Stimulated activated CD4-positive, alpha-beta T cell treated with anti-CD3 and anti-CD28 coated beads, Interleukin-12 subunit alpha, Interleukin-12 subunit beta, amount 100 ng/mL, for 4 hours (primary cell): ENCODE data around the gene SAMD4B.
"Not testable (repeated sequence)": the region's sequence is repeated elsewhere in the genome, so short reads cannot be mapped to it uniquely, and the experiment has no call there.

Experiments used
- DNase-seq: peaks from one replicate; pipeline ENCODE4 v3.0.0-alpha.2; 2020

Gene SAMD4B

DNA sequence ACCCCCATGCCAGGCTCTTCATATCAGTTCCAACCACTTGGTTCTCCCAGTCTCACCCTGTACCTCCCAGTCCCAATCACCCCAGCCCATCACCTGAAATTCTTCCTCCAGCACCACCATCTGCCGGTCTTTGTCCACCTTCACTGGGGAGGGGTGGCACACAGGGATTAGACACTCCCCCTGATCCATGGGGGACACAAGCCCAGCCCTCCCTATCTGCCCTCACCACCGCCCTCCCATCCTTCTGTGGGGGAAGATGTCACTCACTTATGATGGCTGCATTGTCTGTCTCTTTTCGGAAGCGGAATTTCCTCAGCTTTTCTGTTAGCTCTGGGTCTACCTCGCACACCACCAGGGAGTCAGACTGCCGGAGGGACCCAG, 7.1 kb upstream of the SAMD4B start:
- peak; percentile 10 for DNase-seq

- no peak for DNase-seq
These were observed 5.7 kb upstream of the SAMD4B start for GRCh38 chr19:39336483-39336882.

- DNase-seq: no peak
These were observed 2.5 kb upstream of the SAMD4B start for GRCh38 chr19:39339674-39340073.

DNA sequence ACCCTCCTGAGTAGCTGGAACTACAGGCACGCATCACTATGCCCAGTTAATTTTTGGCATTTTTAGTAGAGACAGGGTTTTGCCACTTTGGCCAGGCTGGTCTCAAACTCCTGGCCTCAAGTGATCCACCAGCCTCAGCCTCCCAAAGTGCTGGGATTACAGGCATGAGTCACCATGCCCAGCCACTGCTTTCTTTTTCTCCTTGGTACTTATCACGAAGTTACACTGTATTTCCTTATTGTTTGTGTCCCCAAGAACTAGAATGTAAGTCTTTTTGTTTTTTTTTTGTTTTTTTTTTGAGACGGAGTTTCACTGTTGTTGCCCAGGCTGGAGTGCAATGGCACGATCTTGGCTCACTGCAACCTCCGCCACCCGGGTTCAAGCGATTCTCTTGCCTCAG, 2.1 kb upstream of the SAMD4B start:
- not testable (repeated sequence) for DNase-seq

DNA sequence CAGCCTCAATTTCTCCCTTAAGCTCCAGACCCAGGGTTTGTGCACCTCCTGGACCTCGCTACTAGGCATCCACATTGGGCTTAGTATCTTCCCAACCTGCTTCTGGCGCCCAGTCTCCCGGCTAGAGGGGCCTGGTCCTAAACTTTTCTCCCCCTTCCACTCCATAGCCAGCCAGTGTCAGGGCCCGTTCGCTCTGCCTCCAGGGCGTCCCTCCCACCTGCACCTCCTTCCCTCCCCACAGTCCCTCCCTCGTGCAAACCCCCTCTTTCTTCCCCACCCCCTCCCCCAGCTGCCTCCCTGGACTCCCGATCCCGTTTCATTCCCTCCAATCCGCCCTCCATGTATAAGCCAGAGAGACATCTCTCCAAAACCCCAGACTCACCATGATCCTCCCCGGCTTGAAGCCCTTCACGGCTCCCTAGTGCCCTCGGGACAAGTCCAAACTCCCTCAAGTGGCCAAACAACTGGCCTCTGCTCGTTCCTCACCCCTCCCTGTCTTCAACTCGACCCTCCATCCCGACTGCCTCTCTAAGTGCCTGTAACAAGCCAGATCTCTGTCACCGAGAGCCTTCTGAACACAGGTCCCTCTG, 997 bp upstream of the SAMD4B start:
- DNase-seq: peak; percentile 20

DNA sequence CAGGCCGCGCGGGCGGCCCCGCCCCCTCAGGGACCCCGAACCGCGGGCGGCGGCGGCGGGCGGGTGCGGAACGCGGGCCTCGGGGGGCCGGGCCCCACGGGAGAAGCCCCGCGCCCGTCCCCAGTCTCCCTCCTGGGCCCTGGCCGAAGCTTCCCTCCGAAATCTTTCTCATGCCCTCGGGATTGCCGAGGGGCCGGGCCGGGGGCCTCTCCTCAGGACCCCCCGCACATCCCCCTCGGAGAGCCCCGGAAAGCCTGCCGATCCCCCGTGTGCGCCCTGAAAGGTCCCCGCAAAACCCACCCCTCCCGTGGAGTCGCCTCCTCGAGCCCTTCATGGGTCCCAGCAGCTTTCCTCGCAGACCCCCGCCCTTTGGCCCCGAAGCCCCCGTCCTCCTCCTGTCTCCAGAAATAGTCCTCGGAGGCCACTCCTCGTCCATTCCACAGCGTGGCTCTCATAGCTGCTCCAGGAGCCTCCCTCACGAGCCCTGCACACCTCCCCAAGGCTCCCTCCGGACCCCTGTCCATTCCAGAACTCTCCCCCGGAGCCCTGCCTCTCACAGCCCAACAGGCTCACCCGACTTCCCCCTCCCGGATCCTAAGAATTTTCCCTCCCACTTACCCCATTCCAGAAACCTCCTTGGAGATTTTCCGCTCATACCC, 555 bp downstream of the SAMD4B start:
- no peak for DNase-seq

GRCh38 chr19:39345956-39346355, 3.7 kb downstream of the SAMD4B start:
- DNase-seq: no peak

DNA sequence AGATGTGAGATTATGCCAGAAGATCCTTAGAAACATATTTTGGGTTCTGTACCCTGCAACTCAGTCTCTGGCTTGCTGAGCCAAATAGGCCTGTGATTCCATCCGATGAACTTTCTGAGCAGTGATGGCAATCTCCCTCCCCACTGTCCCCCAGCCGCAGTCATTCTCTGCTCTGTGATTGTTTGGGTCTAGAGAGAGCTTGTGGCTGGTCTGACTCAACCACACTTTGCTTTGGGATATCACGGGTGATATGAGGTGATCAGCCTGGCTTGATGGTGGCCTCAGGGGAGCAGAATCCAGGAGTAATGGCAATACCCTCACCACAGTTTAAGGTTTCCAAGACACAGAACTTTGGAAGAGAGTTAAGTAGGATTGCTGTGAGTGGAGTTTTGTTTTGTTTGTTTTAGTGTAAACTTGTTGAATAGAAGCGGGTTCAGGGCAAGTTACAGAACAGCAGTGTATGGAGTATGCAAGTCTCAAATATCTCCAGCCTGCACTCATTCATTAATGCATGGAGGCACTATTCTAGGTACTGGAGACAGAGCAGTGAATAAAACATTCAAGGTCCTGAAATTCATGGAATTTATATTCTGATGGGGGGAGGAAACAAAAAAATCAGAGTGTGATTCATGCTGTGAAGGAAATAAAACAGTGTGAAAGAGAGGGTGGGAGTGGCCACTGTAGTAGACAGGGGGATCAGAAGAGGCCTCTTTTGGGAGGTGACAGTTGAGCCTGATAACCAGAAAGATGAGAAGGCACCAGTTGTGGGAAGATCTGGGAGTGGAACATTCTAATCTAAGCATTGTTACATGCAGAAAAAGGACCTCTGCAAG, 5.3 kb downstream of the SAMD4B start:
- no peak for DNase-seq

DNA sequence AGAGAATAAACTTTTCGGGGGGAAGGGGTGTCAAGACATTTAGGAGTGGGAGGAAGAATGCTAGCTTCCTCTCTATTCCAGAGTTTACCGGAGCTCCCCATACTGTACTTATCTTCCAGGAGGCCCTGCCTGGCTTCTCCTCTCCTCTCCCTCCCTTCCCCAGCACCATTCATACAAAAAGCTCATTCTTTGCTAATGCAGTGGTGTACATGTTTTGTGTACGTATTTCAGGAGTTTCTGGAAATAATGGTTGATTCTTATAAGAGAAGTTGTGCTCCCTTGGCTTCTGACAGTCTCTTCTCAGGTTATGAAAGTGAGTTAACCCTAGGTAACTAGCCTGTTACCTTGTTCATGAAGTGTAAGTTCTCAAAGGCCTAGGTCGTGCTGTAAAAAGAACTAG, 7.1 kb downstream of the SAMD4B start:
- no peak for DNase-seq

GRCh38 chr19:39350156-39350555, 7.9 kb downstream of the SAMD4B start:
- DNase-seq: no peak

DNA sequence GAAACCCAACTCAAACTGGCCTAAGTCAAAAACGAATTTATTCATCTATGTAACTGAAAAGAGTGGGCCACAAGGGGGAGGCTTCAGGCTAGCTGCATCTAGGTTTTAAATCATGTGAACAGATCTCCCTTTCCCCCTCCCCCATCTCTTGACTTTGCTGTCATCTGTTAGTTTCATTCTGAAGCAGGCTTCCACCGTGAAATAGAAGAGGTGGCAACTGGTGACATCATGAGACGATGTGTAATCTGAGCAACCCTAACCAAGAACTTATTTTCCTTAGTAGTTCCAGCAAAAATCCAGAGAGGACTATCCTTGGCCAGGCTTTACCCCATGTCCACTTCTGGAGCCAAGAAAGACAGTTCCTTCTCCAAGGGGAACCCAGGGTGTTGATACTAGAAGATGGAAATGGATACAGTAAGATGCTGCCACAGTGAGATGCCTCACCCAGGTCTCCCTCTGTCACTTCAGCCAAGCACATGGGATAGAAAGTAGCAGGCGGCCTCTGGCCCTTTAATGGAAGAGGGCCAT, 9.4 kb downstream of the SAMD4B start:
- peak; percentile 5 for DNase-seq

DNA sequence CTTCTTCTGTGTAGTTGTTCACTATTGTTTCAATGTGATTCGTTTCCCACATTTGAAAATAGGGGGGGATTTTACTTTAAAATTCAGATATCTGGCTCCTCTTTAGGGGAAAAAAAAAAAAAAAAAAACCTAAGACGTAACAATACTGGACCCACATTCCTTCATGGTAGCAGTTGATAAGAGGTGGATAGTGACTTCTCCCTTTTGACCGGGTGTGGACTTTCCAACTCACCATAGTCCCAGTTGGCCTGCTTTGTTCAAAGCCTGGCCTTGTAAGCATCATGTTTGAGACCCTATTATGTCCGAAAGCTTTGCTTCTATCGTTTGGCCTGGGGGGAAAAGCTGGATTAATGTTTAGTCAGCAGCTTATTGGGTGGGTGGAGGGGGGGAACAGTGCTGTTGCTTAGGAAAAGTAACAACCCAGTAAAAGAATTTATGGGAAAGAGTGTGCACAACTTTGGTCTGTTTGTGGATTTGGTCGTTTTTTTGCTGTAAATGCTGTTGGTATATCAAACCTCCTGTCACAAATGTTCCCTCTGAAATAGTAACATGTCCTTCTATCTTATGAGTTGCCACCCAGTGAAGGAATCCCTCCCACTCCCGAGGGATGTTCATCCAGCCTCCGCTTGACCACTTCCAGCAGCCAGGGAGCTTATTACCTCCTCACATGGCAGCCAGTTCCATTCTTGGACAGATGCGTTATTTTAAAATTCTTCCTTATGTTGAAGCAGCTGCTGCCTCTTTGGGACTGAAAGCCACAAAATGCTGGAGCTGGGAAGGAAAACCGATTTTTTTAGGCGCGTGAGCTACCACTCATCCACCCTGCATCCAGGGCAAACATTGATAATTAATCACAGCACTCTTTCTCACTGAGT, 10.4 kb downstream of the SAMD4B start:
- DNase-seq: no peak

DNA sequence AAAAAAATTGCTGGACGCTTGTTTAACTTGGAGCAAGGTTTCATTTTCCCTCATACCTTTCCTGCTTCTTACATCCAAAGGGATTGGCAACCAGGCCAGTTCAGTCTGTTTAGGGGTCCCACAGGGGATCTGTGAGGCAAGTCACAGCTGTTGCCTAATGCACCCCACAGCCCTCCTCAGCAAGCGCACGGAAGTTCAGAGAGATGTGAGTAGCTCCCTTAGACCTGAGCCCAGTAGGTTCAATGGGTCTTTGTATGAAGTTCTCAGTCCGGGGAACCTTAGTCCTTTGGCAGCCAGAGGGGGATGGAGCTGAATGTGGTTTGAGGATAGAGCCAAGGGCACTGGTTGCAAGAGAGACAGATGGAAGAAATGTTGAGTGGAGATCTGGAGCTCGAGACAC, 13.0 kb downstream of the SAMD4B start:
- no peak for DNase-seq

GRCh38 chr19:39356073-39356472, 13.9 kb downstream of the SAMD4B start:
- no peak for DNase-seq

GRCh38 chr19:39356647-39357046, 14.4 kb downstream of the SAMD4B start:
- no peak for DNase-seq

GRCh38 chr19:39359026-39359425, 16.8 kb downstream of the SAMD4B start:
- no peak for DNase-seq

DNA sequence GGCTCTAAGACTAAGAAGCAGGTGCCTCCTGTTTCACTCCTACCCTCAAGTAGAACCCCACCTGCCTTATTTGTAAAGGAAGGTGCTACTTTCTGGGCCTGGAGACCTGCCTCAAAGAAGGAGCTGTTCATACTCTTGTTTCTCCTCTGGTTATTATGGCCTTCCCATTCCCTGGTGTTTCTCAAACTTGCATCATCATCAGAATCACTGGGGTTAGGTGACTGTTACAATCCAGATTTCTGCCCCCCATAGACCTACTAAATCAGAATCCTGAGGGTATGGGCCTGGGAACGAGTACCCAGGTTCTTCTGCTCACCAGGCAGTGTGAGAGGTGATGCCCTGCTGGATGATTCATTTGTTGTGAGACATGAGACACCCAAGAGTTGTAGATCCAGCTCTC, 18.4 kb downstream of the SAMD4B start:
- DNase-seq: no peak

DNA sequence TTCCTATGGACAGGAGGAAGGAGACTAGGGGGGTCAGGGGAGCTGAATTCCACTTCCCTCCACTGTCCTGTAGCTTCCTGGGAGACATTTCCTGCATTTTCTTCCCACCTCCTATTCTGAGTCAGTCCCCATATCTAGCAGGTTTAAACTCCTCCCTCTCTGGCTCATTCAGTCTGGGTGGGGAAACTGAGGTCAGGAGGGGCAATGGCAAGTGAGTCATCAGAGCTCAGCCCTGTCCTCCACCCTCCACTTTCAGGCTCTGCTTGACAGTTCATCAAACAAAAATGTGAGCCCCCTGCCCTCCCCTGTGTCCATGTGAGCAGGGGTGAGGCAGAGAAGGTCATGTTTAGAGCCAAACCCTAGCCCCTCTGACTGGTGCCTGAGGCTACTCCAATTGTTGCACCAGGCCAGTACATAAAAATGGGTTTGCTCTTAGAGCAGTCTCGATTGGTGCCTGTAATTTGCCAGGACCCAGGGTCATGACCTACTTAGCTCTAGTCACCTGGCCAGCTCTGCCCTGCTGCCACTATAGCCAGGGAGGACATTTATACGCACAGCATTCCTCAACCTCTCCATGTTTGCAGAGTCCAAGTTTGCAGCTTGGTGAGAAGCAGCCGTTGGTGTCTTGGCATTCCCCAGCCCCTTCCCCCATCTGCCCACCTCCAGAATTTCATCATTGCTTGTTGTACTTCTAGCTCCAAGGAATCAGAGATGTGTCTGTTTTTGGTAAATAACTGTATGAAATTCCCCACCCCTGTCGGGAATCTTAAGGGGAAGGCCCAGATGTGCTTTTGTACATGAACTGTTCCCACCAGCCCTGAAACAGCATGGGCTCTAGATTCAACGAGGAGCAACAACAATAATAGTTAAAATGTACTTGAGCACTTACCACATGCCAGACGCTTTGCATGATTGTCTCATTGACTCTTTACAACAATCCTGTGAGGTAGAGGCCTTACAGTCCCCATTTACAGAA, 20.7 kb downstream of the SAMD4B start:
- DNase-seq: no peak

DNA sequence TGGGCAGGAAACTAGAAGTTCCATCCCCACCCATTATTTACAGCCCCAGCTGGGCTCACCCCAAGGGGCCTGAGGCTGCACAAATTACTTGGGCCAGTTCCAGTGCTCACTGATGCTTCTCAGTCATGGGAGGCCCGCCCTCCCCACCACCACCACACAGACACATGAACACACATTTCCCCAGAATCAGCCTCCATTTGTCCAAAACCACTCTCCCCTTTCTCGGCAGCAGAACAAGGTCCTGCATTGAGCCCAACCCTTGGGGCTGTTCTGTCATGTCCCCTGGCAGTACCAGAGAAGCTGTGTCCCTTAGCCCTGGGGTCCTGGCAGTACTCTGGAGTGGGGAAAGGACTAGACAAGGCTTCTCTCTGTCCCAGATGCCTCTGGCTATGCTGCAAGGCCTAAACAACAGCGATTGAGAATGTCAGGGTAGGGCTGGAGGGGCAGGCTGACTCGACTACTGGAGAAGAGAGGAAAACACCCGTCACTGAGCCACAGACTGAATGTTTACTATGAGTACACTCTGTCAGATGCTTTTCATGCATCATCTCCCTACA, 21.8 kb downstream of the SAMD4B start:
- no peak for DNase-seq

GRCh38 chr19:39365531-39365930, 23.3 kb downstream of the SAMD4B start:
- DNase-seq: no peak

DNA sequence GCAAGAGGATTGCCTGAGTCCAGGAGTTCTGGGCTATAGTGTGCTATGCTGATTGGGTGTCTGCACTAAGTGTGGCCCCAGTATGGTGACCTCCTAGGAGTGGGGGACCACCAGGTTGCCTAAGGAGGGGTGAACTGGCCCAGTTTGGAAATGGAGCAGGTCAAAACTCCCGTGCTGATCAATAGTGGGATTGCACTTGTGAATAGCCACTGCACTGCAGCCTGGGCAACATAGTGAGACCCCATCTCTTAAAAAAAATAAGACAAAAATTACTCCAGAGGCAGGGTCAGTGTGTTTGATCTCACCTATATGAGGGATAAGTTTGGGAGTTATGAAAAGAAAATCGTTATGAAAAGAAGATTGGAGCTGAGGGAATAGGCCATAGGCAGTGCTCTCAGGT, 27.0 kb downstream of the SAMD4B start:
- no peak for DNase-seq
